Hematopoietic multipotent progenitor cell treated with erythropoietin and hydrocortisone succinate and interleukin-3 and kit ligand, for 4 days (in vitro differentiated cells): Measurements from ENCODE around the gene SCYGR7.
A peak's percentile ranks its signal among the peaks of the same experiment; 100 is the strongest.

ENCODE experiments used
- DNase-seq: peaks from one replicate; pipeline ENCODE4 v3.0.0-alpha.2; 2015

The SCYGR7 gene

DNA sequence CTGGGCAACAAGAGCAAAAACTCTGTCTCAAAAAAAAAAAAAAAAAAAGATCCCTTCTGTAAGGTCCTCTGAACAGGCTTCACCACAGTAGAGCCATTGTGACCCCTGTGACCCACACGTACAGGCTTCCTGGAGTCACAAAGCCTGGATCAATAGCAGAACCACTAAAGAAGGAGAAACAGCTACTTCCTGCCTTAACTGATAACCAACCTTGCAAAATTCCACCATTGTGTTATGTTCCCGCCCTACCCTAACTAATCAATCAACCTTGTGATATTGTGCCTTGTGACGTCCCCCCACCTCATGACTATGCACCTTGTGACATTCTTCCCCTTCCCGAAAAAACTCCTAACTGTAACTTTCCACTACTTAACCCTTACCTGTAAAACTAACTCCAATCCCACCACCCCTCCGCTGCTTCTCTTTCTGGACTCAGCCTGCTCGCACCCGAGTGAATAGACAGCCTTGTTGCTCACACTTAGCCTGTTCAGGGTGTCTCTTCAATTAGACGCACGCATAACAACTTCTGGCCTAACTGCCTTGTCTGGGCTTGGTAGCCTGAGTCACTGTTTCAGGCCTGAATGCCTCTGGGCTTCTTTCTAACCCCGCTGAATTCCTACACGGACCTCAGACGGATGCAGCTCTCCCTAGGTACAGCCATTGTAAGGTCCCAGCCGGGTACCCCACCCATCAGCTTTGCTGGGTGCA lies 31.4 kb downstream of the SCYGR7 start:
- DNase-seq: no peak

- DNase-seq: no peak
These were observed 33.8 kb downstream of the SCYGR7 start for GRCh38 chr2:227761740-227762476.

- no peak for DNase-seq
These were observed 37.7 kb downstream of the SCYGR7 start for GRCh38 chr2:227765788-227766372.

- peak; percentile 79 for DNase-seq
These were observed 38.3 kb downstream of the SCYGR7 start for GRCh38 chr2:227766373-227766883.

DNA sequence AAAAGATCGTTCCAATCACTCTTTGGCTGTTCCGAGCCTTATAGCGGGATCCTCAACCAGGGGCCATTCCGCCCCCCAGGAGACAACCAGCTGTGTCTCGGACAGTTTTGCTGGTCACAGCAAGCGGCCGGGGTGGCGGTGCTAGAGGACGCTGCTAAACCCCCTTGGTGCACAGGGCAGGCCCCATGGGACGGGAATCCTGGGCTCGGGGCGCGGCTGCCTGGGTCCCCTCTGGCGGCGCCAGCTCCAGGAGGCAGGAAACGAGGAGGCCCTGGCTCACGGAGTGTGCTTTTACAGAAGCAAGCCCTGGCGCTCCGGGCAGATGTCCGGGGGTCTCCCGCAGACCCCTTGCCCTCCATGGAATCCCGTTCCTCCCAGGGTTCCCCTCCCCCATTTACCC lies 39.7 kb downstream of the SCYGR7 start:
- no peak for DNase-seq

DNA sequence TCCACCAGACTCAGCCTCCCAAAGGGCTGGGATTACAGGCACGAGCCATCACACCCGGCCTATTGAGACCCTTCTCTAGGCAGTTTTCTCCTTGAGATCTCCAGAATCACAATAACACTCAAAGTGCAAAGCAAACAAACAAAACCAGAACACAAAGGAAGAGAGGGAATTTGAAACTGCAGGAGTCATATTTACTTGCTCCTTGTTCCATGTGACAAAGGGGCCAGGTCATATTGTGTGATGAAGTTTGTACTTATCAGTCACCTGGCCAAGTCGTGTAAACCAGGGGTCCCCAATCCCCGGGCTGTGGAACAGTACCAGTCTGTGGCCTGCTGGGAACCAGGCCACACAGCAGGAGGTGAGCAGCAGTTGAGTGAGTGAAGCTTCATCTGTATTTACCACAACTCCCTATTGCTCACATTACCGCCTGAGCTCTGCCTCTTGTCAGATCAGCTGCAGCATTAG lies 44.1 kb downstream of the SCYGR7 start:
- DNase-seq: no peak

GRCh38 chr2:227772932-227773331 lies 44.8 kb downstream of the SCYGR7 start:
- DNase-seq: no peak

DNA sequence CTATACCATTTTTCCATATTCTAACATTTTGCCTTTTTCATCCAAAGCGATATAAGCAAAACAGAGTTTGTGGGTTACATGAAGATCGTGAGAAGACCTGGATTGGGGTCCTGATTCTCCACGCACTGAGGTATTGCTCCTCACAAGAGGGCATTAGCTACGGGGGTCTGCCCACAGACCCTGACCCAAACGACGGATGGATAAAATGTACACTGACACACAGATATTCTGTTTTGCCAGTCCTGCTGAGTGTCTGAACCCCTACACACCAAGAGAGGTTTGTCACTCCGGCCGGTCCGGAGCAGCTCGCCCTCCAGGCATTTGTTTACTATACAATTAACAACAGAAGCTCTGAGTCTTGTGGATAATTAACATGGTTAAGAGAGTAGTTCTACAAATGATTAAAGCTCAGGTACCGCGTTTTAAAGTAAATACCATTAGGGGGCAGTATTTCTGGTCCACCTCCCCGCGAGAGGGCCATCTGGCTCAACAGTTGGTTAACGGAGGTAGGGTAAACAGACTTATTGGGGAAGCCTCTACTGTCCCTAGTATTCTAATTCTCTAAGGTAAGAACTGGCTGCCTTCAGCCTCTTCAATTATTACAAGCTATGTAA lies 46.0 kb downstream of the SCYGR7 start:
- peak; percentile 22 for DNase-seq

GRCh38 chr2:227774895-227775842 lies 47.0 kb downstream of the SCYGR7 start:
- DNase-seq: no peak
